ENCODE measurements around the gene OR52W1. TPM values are rescaled to one million over a fixed set of nuclear protein-coding genes. Genes with fewer than 3 reads are reported as not detected.

Gene OR52W1
- total and polyA plus RNA-seq, 10 of the 15 experiments (the other 5 are each of a cell fraction or from before 2014, with no cell fraction given), result not detected

DNA sequence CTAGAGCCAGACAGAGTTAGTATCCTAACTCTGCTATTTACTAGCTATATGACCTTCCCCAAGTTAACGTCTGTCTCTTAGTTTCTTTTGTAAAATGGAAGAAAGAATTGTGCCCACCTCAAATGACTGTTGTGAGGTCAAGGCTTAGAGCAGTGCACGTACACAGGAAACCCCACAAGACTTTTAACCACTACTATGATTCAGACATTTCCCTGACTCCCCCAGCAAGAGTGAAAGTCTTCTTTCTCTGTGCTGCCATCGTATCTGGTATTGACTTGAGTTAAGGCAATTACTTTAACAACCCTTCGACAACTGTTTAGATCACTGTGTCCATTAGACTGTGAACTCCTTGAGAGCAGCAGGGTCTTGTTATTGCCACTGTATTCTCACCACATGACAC lies 2.6 kb upstream of the OR52W1 start (continued):
- no peak for TF ChIP-seq RB1 (IDR thresholded peaks at IDR 0.05; ENCODE audit: borderline replicate concordance)
- TF ChIP-seq, protein P1, sequence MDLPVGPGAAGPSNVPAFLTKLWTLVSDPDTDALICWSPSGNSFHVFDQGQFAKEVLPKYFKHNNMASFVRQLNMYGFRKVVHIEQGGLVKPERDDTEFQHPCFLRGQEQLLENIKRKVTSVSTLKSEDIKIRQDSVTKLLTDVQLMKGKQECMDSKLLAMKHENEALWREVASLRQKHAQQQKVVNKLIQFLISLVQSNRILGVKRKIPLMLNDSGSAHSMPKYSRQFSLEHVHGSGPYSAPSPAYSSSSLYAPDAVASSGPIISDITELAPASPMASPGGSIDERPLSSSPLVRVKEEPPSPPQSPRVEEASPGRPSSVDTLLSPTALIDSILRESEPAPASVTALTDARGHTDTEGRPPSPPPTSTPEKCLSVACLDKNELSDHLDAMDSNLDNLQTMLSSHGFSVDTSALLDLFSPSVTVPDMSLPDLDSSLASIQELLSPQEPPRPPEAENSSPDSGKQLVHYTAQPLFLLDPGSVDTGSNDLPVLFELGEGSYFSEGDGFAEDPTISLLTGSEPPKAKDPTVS (IDR thresholded peaks at IDR 0.05; ENCODE audit: low read depth, low read length), result no peak
- no peak for TF ChIP-seq SMAD5 (IDR thresholded peaks at IDR 0.05; ENCODE audit: low read depth)
- TF ChIP-seq CREM (IDR thresholded peaks at IDR 0.05; ENCODE audit: low read depth), result no peak
- TF ChIP-seq, protein P2, sequence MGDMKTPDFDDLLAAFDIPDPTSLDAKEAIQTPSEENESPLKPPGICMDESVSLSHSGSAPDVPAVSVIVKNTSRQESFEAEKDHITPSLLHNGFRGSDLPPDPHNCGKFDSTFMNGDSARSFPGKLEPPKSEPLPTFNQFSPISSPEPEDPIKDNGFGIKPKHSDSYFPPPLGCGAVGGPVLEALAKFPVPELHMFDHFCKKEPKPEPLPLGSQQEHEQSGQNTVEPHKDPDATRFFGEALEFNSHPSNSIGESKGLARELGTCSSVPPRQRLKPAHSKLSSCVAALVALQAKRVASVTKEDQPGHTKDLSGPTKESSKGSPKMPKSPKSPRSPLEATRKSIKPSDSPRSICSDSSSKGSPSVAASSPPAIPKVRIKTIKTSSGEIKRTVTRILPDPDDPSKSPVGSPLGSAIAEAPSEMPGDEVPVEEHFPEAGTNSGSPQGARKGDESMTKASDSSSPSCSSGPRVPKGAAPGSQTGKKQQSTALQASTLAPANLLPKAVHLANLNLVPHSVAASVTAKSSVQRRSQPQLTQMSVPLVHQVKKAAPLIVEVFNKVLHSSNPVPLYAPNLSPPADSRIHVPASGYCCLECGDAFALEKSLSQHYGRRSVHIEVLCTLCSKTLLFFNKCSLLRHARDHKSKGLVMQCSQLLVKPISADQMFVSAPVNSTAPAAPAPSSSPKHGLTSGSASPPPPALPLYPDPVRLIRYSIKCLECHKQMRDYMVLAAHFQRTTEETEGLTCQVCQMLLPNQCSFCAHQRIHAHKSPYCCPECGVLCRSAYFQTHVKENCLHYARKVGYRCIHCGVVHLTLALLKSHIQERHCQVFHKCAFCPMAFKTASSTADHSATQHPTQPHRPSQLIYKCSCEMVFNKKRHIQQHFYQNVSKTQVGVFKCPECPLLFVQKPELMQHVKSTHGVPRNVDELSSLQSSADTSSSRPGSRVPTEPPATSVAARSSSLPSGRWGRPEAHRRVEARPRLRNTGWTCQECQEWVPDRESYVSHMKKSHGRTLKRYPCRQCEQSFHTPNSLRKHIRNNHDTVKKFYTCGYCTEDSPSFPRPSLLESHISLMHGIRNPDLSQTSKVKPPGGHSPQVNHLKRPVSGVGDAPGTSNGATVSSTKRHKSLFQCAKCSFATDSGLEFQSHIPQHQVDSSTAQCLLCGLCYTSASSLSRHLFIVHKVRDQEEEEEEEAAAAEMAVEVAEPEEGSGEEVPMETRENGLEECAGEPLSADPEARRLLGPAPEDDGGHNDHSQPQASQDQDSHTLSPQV (IDR thresholded peaks at IDR 0.05), result no peak
- no peak for TF ChIP-seq DPF2 (IDR thresholded peaks at IDR 0.05)
- TF ChIP-seq, protein P3, sequence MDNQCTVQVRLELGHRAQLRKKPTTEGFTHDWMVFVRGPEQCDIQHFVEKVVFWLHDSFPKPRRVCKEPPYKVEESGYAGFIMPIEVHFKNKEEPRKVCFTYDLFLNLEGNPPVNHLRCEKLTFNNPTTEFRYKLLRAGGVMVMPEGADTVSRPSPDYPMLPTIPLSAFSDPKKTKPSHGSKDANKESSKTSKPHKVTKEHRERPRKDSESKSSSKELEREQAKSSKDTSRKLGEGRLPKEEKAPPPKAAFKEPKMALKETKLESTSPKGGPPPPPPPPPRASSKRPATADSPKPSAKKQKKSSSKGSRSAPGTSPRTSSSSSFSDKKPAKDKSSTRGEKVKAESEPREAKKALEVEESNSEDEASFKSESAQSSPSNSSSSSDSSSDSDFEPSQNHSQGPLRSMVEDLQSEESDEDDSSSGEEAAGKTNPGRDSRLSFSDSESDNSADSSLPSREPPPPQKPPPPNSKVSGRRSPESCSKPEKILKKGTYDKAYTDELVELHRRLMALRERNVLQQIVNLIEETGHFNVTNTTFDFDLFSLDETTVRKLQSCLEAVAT (IDR thresholded peaks at IDR 0.05), result no peak
- TF ChIP-seq SUZ12 (IDR thresholded peaks at IDR 0.05; ENCODE audit: unreplicated experiment), result no peak

Measured in GM12878 (cell line).